ENCODE data around the gene HHIPL1. TPM values are rescaled to one million over a fixed set of nuclear protein-coding genes. Genes with fewer than 3 reads are reported as not detected.

The HHIPL1 gene
- total RNA-seq, 2 donors from 2014 or later: 3.0 to 3.4 TPM

GRCh38 chr14:99671235-99672224, 26.6 kb downstream of the HHIPL1 start:
- Mint-ChIP-seq H3K27ac (peak overlapping the region; percentile 84), H3K4me1 (peaks cover 21% of the 10 kb centered on the region), H3K4me3 (no peak overlapping the region), H3K27me3 (ENCODE audit: insufficient read depth) (no peaks in the 10 kb centered on the region), H3K36me3 (ENCODE audit: low read depth) (no peaks in the 10 kb centered on the region), H3K9me3 (peaks cover under 1% of the 10 kb centered on the region)
- Histone ChIP-seq H3K9ac (ENCODE audit: extremely low read depth, low read length, poor library complexity, severe bottlenecking) (no peak overlapping the region), H3K4me1 (ENCODE audit: control insufficient read depth, insufficient read depth, low read length) (peaks cover 7% of the 10 kb centered on the region), H3K9me3 (ENCODE audit: control insufficient read depth, low read length) (no peaks in the 10 kb centered on the region), H3K4me3 (ENCODE audit: low read length) (no peak overlapping the region), H3K36me3 (ENCODE audit: control insufficient read depth, insufficient read depth, low read length) (no peaks in the 10 kb centered on the region), H3K27me3 (ENCODE audit: control insufficient read depth, insufficient read depth, low read length, poor library complexity, severe bottlenecking) (no peaks in the 10 kb centered on the region), H3K27ac (ENCODE audit: low read depth, low read length) (peak overlapping the region; percentile 98)
- WGBS, 2 experiments (ENCODE audit: insufficient coverage in 1 of 2, insufficient read length in 1 of 2): 43 to 63% methylated on average over 15 to 20 of the region's 20 CpGs
- no peak for DNase-seq
- no peak for TF ChIP-seq CTCF (conservative IDR thresholded peaks at IDR 0.05)

DNA sequence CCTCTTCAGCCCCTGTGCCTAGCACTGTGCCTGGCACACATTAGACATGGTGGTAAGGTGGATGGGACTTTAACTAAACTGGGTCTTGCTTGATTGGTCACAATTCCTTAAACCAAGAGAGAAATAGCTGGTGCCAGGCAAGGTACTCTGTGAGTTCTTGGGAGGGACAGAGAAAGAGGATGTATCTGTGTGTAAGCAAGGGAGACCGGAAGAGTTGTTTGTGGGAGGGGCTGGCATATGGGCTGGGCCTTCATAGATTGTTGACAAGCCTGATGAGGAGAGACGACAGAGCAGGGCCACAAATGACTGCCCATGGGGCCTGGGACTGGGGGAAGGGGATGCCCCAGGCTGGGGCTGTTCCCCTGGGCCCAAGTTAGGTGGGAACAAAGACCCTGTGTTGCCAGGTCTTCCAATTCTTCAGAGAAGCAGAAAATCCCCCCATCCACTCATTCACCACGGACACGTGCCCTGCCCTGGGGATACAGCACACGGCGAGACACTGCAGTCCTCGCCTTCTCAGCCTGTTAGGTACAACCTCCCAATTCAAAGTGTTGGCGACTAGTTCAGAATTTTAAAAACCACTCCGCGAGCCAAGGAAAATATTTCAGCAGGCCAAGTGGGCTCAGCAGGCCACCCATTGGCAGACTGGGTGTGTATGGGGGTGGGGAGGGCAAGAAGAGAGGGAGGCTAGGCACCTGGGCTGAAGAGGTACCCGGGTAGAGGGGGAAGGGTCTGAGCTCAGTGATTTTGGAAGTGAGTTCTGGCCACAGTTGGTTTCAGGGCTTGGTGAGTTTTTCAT, 27.8 kb downstream of the HHIPL1 start:
- H3K27ac ChIP-seq (ENCODE audit: low read depth, low read length): peak overlapping the region; percentile 98
- H3K27me3 ChIP-seq (ENCODE audit: control insufficient read depth, insufficient read depth, low read length, poor library complexity, severe bottlenecking): no peaks in the 10 kb centered on the region
- no peak for DNase-seq
- Mint-ChIP-seq H3K27ac (no peak overlapping the region), H3K9me3 (peaks cover 8% of the 10 kb centered on the region), H3K27me3 (ENCODE audit: insufficient read depth) (no peaks in the 10 kb centered on the region), H3K4me1 (peaks cover 21% of the 10 kb centered on the region), H3K4me3 (no peak overlapping the region), H3K36me3 (ENCODE audit: low read depth) (no peaks in the 10 kb centered on the region)
- TF ChIP-seq CTCF (conservative IDR thresholded peaks at IDR 0.05): no peak
- no peak overlapping the region for H3K9ac ChIP-seq (ENCODE audit: extremely low read depth, low read length, poor library complexity, severe bottlenecking)
- 86 to 89% methylated on average over 11 of the region's 11 CpGs for WGBS, 2 experiments (ENCODE audit: insufficient coverage in 1 of 2, insufficient read length in 1 of 2)
- no peaks in the 10 kb centered on the region for H3K36me3 ChIP-seq (ENCODE audit: control insufficient read depth, insufficient read depth, low read length)
- H3K4me3 ChIP-seq (ENCODE audit: low read length): no peak overlapping the region
- H3K4me1 ChIP-seq (ENCODE audit: control insufficient read depth, insufficient read depth, low read length): peaks cover 7% of the 10 kb centered on the region
- H3K9me3 ChIP-seq (ENCODE audit: control insufficient read depth, low read length): peaks cover 4% of the 10 kb centered on the region

DNA sequence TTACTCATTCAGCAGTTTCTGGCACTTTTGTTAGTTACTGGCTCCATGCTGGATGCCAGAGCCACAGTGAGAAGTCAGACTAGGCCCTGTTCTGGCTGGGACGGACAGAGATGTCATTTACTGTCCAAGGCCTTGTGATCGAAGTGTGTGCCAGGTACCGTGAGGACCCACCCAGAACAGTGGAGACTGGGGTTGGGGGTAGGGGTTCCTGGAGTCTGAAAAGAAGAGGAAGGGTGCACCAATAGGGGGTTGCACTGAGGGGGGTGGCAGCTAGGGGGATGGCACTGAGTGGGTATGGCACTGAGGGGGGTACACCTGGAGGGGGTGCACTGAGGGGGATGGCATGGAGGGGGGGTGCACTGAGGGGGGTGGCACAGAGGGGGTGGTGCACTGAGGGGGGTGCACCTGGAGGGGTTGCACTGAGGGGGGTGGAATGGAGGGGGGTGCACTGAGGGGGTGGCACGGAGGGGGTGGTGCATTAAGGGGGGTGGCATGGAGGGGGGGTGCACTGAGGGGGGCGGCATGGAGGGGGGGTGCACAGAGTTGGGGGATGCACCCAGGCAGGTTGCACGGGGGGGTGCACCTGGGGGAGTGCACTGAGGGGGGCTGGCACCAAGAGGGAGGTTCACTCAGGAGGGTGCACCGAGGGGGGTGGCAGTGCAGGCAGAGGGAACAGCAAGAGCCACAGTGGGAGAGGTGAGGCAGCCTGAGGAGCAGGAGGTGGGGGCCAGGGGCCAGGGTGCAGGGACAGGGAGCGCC, 28.6 kb downstream of the HHIPL1 start:
- Mint-ChIP-seq H3K4me1 (peaks cover 21% of the 10 kb centered on the region), H3K4me3 (no peak overlapping the region), H3K27me3 (ENCODE audit: insufficient read depth) (no peaks in the 10 kb centered on the region), H3K36me3 (ENCODE audit: low read depth) (no peaks in the 10 kb centered on the region), H3K27ac (no peak overlapping the region), H3K9me3 (peaks cover 15% of the 10 kb centered on the region)
- Histone ChIP-seq H3K27ac (ENCODE audit: low read depth, low read length) (peak overlapping the region; percentile 32), H3K4me1 (ENCODE audit: control insufficient read depth, insufficient read depth, low read length) (peaks cover 7% of the 10 kb centered on the region), H3K36me3 (ENCODE audit: control insufficient read depth, insufficient read depth, low read length) (no peaks in the 10 kb centered on the region), H3K27me3 (ENCODE audit: control insufficient read depth, insufficient read depth, low read length, poor library complexity, severe bottlenecking) (no peaks in the 10 kb centered on the region), H3K9ac (ENCODE audit: extremely low read depth, low read length, poor library complexity, severe bottlenecking) (no peak overlapping the region), H3K9me3 (ENCODE audit: control insufficient read depth, low read length) (peaks cover 11% of the 10 kb centered on the region), H3K4me3 (ENCODE audit: low read length) (no peak overlapping the region)
- no peak for TF ChIP-seq CTCF (conservative IDR thresholded peaks at IDR 0.05)
- 89 to 91% methylated on average over 1 to 7 of the region's 8 CpGs for WGBS, 2 experiments (ENCODE audit: insufficient coverage in 1 of 2, insufficient read length in 1 of 2)
- no peak for DNase-seq
